ENCODE measurements around the gene PAX6. TPM values are rescaled to one million over a fixed set of nuclear protein-coding genes. Genes with fewer than 3 reads are reported as not detected.

PAX6 gene
- total RNA-seq, 1 experiment from 2014 or later = 29.0 TPM

GRCh38 chr11:31767685-31768084 lies 43.4 kb downstream of the PAX6 start:
- ChIA-PET POLR2A (ENCODE audit: unreplicated experiment) (no interaction called here), CTCF (no interaction called here)
- Histone ChIP-seq H3K4me2 (no peak overlapping the region), H3K79me2 (ENCODE audit: low read depth) (no peaks in the 10 kb centered on the region), H3K27me3 (ENCODE audit: insufficient read depth, low read depth) (no peaks in the 10 kb centered on the region), H3F3A (ENCODE audit: insufficient read depth, low read depth) (no peaks in the 10 kb centered on the region), H3K4me1 (replicated peaks; ENCODE audit: insufficient read depth) (no peaks in the 10 kb centered on the region), H3K9me3 (ENCODE audit: insufficient read depth, low read depth) (no peaks in the 10 kb centered on the region), H3K27ac (no peak overlapping the region), H3K4me3 (no peak overlapping the region), H4K20me1 (ENCODE audit: insufficient read depth) (no peaks in the 10 kb centered on the region), H3K36me3 (ENCODE audit: low read depth) (no peaks in the 10 kb centered on the region), H2AFZ (no peak overlapping the region), H3K9me2 (ENCODE audit: insufficient read depth) (no peaks in the 10 kb centered on the region)
- no peak for DNase-seq
- BruUV-seq (replicated peaks) = no TSS peak
- TF ChIP-seq, protein P1, sequence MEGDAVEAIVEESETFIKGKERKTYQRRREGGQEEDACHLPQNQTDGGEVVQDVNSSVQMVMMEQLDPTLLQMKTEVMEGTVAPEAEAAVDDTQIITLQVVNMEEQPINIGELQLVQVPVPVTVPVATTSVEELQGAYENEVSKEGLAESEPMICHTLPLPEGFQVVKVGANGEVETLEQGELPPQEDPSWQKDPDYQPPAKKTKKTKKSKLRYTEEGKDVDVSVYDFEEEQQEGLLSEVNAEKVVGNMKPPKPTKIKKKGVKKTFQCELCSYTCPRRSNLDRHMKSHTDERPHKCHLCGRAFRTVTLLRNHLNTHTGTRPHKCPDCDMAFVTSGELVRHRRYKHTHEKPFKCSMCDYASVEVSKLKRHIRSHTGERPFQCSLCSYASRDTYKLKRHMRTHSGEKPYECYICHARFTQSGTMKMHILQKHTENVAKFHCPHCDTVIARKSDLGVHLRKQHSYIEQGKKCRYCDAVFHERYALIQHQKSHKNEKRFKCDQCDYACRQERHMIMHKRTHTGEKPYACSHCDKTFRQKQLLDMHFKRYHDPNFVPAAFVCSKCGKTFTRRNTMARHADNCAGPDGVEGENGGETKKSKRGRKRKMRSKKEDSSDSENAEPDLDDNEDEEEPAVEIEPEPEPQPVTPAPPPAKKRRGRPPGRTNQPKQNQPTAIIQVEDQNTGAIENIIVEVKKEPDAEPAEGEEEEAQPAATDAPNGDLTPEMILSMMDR (conservative IDR thresholded peaks at IDR 0.05) = no peak
- no peak for TF ChIP-seq EZH2 (IDR thresholded peaks at IDR 0.05; ENCODE audit: low read depth)
- intact Hi-C loops (cut with micrococcal nuclease; ENCODE audit: unreplicated experiment) = no loop called here

- intact Hi-C loops (cut with micrococcal nuclease; ENCODE audit: unreplicated experiment) = no loop called here
- Histone ChIP-seq H3K4me2 (no peak overlapping the region), H3F3A (ENCODE audit: insufficient read depth, low read depth) (no peaks in the 10 kb centered on the region), H3K36me3 (ENCODE audit: low read depth) (no peaks in the 10 kb centered on the region), H3K4me3 (no peak overlapping the region), H3K79me2 (ENCODE audit: low read depth) (no peaks in the 10 kb centered on the region), H3K27me3 (ENCODE audit: insufficient read depth, low read depth) (no peaks in the 10 kb centered on the region), H3K4me1 (replicated peaks; ENCODE audit: insufficient read depth) (no peaks in the 10 kb centered on the region), H3K9me2 (ENCODE audit: insufficient read depth) (no peaks in the 10 kb centered on the region), H3K27ac (no peak overlapping the region), H3K9me3 (ENCODE audit: insufficient read depth, low read depth) (no peaks in the 10 kb centered on the region), H4K20me1 (ENCODE audit: insufficient read depth) (no peaks in the 10 kb centered on the region), H2AFZ (no peak overlapping the region)
- CTCF ChIA-PET = no interaction called here
- DNase-seq = no peak
- no TSS peak for BruUV-seq (replicated peaks)
- TF ChIP-seq EZH2 (IDR thresholded peaks at IDR 0.05; ENCODE audit: low read depth) = no peak
- TF ChIP-seq, protein P1 (conservative IDR thresholded peaks at IDR 0.05) = no peak
- POLR2A ChIA-PET (ENCODE audit: unreplicated experiment) = no interaction called here
Observed at GRCh38 chr11:31767066-31767465, 44.1 kb downstream of the PAX6 start.

DNA sequence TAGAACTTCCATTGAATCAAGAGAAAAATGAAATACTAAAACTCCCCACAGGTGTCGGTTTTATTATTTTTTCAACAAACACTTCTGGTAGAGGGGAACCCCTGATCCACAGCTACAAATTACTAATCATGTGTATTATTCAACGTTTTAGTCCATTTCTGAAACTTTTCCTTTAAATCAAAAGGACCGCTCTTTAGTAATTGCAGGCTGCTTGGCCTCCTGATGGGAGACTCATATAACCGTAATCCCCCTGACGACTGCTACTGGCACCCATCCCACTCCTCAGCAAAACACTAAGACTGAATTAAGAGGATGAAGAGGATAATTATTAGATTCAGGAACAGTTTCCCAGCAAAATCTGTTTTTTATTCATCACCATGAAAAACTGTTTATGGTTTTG lies 46.4 kb downstream of the PAX6 start:
- Histone ChIP-seq H3F3A (ENCODE audit: insufficient read depth, low read depth) (no peaks in the 10 kb centered on the region), H3K79me2 (ENCODE audit: low read depth) (no peaks in the 10 kb centered on the region), H3K27ac (no peak overlapping the region), H3K4me2 (no peak overlapping the region), H3K4me3 (no peak overlapping the region), H2AFZ (no peak overlapping the region), H4K20me1 (ENCODE audit: insufficient read depth) (no peaks in the 10 kb centered on the region), H3K4me1 (replicated peaks; ENCODE audit: insufficient read depth) (no peaks in the 10 kb centered on the region), H3K36me3 (ENCODE audit: low read depth) (no peaks in the 10 kb centered on the region), H3K9me2 (ENCODE audit: insufficient read depth) (no peaks in the 10 kb centered on the region), H3K9me3 (ENCODE audit: insufficient read depth, low read depth) (no peaks in the 10 kb centered on the region), H3K27me3 (ENCODE audit: insufficient read depth, low read depth) (no peaks in the 10 kb centered on the region)
- intact Hi-C loops (cut with micrococcal nuclease; ENCODE audit: unreplicated experiment) = no loop called here
- CTCF ChIA-PET = no interaction called here
- TF ChIP-seq, protein P1 (conservative IDR thresholded peaks at IDR 0.05) = no peak
- no peak for TF ChIP-seq EZH2 (IDR thresholded peaks at IDR 0.05; ENCODE audit: low read depth)
- no TSS peak for BruUV-seq (replicated peaks)
- POLR2A ChIA-PET (ENCODE audit: unreplicated experiment) = no interaction called here
- DNase-seq = no peak

All from PC-9 (cell line).